Ishikawa (cell line): ENCODE results near the gene TTC9B.

Experiments used
- EP300 ChIP-seq: IDR thresholded peaks from 2 replicates; pipeline ENCODE4 v1.6.1; 2012; ENCODE audit warnings: borderline replicate concordance
- FOXM1 ChIP-seq: IDR thresholded peaks from 2 replicates; pipeline ENCODE4 v1.6.1; 2012; ENCODE audit warnings: low read depth, borderline replicate concordance
- NFIC ChIP-seq: IDR thresholded peaks from 2 replicates; pipeline ENCODE4 v1.6.1; 2012
- RAD21 ChIP-seq: IDR thresholded peaks from 2 replicates; pipeline ENCODE4 v1.6.1; 2012; ENCODE audit warnings: low read depth
- TAF1 ChIP-seq: IDR thresholded peaks from 2 replicates; pipeline ENCODE4 v1.6.1; 2012; ENCODE audit warnings: low read depth, mild to moderate bottlenecking
- TCF12 ChIP-seq: IDR thresholded peaks from 2 replicates; pipeline ENCODE4 v1.6.1; 2012; ENCODE audit warnings: low read depth
- TEAD4 ChIP-seq: IDR thresholded peaks from 2 replicates; pipeline ENCODE4 v1.6.1; 2012
- ZBTB7A ChIP-seq: IDR thresholded peaks from 2 replicates; pipeline ENCODE4 v1.6.1; 2012; ENCODE audit warnings: low read depth
- TF ChIP-seq, protein P1 (sequence below): IDR thresholded peaks from 2 replicates; pipeline ENCODE4 v1.6.1; 2012; ENCODE audit warnings: low read depth, mild to moderate bottlenecking
- TF ChIP-seq, protein P2 (sequence below): IDR thresholded peaks from 2 replicates; pipeline ENCODE4 v1.6.1; 2012
- TF ChIP-seq, protein P3 (sequence below): IDR thresholded peaks from 2 replicates; pipeline ENCODE4 v1.6.1; 2012

DNA sequence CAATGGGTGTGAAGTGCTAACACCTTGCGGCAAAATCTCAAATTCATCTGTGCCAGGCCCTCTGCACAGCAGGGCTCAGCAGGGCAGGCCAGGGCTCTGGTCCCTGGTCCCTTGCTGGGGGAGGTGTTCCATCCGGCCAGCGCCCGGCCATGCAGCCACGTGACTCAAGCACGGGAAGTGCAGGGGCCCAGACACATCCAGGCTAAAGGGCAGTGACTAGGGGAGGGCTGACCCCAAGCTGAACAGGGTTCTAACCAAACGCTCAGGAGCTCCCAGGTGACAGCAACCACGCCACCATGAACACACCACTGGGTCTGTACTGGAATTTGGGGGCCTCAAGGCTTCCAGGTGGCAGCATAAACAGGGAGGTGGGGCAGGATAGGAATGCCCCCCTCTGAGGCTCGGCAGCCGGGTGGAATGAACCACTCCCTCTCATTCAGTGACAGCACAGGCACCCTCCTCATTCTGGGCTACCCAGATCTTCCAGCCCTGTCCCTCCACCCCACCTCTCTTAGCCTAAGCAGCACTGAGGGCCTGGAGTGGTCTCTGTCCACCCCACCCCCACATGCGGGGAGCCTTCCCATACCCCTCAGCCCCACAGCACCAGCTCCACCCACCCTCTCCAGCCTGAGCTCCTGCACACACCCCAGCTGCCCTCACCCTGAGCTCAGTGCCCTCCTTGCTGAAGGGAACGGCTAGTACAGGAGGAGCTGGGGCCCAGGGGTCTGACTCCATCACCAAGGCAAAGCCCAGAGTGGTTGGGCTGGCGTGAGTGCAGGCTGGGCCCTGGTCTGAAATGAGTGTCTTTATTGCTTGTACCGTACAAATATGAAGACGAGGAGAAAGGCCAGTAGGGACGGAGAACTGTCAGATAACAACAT, 13.6 kb upstream of the TTC9B start:
- no peak for TF ChIP-seq NFIC
- TF ChIP-seq RAD21, result no peak
- TF ChIP-seq, protein P1, sequence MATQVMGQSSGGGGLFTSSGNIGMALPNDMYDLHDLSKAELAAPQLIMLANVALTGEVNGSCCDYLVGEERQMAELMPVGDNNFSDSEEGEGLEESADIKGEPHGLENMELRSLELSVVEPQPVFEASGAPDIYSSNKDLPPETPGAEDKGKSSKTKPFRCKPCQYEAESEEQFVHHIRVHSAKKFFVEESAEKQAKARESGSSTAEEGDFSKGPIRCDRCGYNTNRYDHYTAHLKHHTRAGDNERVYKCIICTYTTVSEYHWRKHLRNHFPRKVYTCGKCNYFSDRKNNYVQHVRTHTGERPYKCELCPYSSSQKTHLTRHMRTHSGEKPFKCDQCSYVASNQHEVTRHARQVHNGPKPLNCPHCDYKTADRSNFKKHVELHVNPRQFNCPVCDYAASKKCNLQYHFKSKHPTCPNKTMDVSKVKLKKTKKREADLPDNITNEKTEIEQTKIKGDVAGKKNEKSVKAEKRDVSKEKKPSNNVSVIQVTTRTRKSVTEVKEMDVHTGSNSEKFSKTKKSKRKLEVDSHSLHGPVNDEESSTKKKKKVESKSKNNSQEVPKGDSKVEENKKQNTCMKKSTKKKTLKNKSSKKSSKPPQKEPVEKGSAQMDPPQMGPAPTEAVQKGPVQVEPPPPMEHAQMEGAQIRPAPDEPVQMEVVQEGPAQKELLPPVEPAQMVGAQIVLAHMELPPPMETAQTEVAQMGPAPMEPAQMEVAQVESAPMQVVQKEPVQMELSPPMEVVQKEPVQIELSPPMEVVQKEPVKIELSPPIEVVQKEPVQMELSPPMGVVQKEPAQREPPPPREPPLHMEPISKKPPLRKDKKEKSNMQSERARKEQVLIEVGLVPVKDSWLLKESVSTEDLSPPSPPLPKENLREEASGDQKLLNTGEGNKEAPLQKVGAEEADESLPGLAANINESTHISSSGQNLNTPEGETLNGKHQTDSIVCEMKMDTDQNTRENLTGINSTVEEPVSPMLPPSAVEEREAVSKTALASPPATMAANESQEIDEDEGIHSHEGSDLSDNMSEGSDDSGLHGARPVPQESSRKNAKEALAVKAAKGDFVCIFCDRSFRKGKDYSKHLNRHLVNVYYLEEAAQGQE, result no peak
- no peak for TF ChIP-seq TCF12
- TF ChIP-seq, protein P2, sequence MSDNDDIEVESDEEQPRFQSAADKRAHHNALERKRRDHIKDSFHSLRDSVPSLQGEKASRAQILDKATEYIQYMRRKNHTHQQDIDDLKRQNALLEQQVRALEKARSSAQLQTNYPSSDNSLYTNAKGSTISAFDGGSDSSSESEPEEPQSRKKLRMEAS, result no peak; the same call in 1 of the 2 replicates
- TF ChIP-seq ZBTB7A, result peak; percentile 81
- no peak for TF ChIP-seq TAF1
- TF ChIP-seq EP300, result no peak
- 0 out of 2 replicates have a peak, but pooled peaks have one; percentile 10 for TF ChIP-seq TEAD4
- TF ChIP-seq, protein P3, sequence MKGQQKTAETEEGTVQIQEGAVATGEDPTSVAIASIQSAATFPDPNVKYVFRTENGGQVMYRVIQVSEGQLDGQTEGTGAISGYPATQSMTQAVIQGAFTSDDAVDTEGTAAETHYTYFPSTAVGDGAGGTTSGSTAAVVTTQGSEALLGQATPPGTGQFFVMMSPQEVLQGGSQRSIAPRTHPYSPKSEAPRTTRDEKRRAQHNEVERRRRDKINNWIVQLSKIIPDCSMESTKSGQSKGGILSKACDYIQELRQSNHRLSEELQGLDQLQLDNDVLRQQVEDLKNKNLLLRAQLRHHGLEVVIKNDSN, result peak; percentile 94
- TF ChIP-seq FOXM1, result no peak
